ENCODE measurements around the gene SLC9A8. TPM values are rescaled to one million over a fixed set of nuclear protein-coding genes. Genes with fewer than 3 reads are reported as not detected.

SLC9A8 gene
- total and polyA plus RNA-seq, 9 of the 15 experiments (the other 6 are each of a cell fraction or from before 2014, with no cell fraction given) = 0.56 to 9.7 (median 5.0) TPM

- TF ChIP-seq FOXP4 (CRISPR knock-in tag; IDR thresholded peaks at IDR 0.05; ENCODE audit: borderline replicate concordance) = no peak
- no peak for TF ChIP-seq CUX1 (CRISPR knock-in tag; IDR thresholded peaks at IDR 0.05)
- no peak for TF ChIP-seq E4F1 (CRISPR knock-in tag; IDR thresholded peaks at IDR 0.05; ENCODE audit: borderline replicate concordance)
- TF ChIP-seq CBX3 (IDR thresholded peaks at IDR 0.05; ENCODE audit: borderline replicate concordance in 1 of 2, low read length in 2 of 2) = no peak
- TF ChIP-seq NR4A1 (CRISPR knock-in tag; IDR thresholded peaks at IDR 0.05) = no peak
- TF ChIP-seq NR4A1 (tag; IDR thresholded peaks at IDR 0.05) = no peak
- no peak for TF ChIP-seq CHCHD3 (CRISPR knock-in tag; IDR thresholded peaks at IDR 0.05)
- no peak for TF ChIP-seq NR2C1 (IDR thresholded peaks at IDR 0.05)
- no peak for TF ChIP-seq NR2C1 (tag; IDR thresholded peaks at IDR 0.05)
- no peak for TF ChIP-seq ZNF551 (CRISPR knock-in tag; IDR thresholded peaks at IDR 0.05)
- no peak for TF ChIP-seq NFYB (IDR thresholded peaks at IDR 0.05; ENCODE audit: extremely low read depth, insufficient read length)
- no peak for TF ChIP-seq NFIC (IDR thresholded peaks at IDR 0.05)
- no peak for TF ChIP-seq BCL6 (CRISPR knock-in tag; IDR thresholded peaks at IDR 0.05)
- no peak for TF ChIP-seq SLC30A9 (CRISPR knock-in tag; IDR thresholded peaks at IDR 0.05)
- no peak for TF ChIP-seq SREBF2 (CRISPR knock-in tag; IDR thresholded peaks at IDR 0.05)
- no peak for TF ChIP-seq MCM7 (IDR thresholded peaks at IDR 0.05)
- TF ChIP-seq ZKSCAN8 (CRISPR knock-in tag; IDR thresholded peaks at IDR 0.05) = no peak
- TF ChIP-seq PURB (CRISPR knock-in tag; IDR thresholded peaks at IDR 0.05; ENCODE audit: low read depth) = no peak
- peak; percentile 18; the same call in 1 of the 2 replicates for TF ChIP-seq L3MBTL2 (IDR thresholded peaks at IDR 0.05)
Measured at GRCh38 chr20:49785852-49786175, 26.8 kb upstream of the SLC9A8 start (continued).

Measured in K562 (cell line).